HCT116 (cell line): ENCODE measurements around the gene MRPS2. TPM values are rescaled to one million over a fixed set of nuclear protein-coding genes. Genes with fewer than 3 reads are reported as not detected.

Experiments used
- ATAC-seq: fragments of 200-7000 bp; cut with Tn5 transposase; 2 replicates; pipeline ENCODE4 v1.9.1; 2020; ENCODE audit warnings: mild to moderate bottlenecking, moderate library complexity
- BruUV-seq: library from RNA; stranded (reverse); fragments of 400-500 nt; replicated peaks from 2 replicates; lab custom pipeline; 2021; lab: Mats Ljungman, UMichigan
- CTCF ChIA-PET: fragments of 300-600 bp; sonication (Branson Sonifier 250); formaldehyde crosslinking; loops from one replicate; lab custom pipeline; 2021; ENCODE audit warnings: antibody characterized with exemption; lab: Charles Lee
- POLR2A ChIA-PET: fragments of 300-600, 350-600 bp; sonication (Branson Sonifier 250); formaldehyde crosslinking; loops from one replicate; lab custom pipeline; 2021; ENCODE audit warnings: antibody characterized with exemption; lab: Charles Lee
- RAD21 ChIA-PET, 2 experiments: fragments of 300-600 bp; sonication (Branson Sonifier 250); formaldehyde crosslinking; loops; one replicate each; lab custom pipeline; 2023; ENCODE audit warnings: low total read pairs in 2 of 2; ENCODE audit not compliant: uncharacterized antibody in 2 of 2, unreplicated experiment in 2 of 2, low non-redundant PET in 1 of 2; lab: Charles Lee
- DNase-seq: peaks from one replicate; pipeline ENCODE4 v3.0.0-alpha.2; 2010; ENCODE audit warnings: low read depth, low spot score
- H2AFZ ChIP-seq: fragments of 200-600 bp; shearing (Covaris generic), sonication (generic); 2 replicates; pipeline ENCODE4 v1.6.1; 2017; ENCODE audit warnings: low read depth, mixed run types, mixed read lengths, antibody characterized with exemption, low read length; ENCODE audit not compliant: poor library complexity, severe bottlenecking
- H3K27ac ChIP-seq: 2 replicates; pipeline ENCODE4 v1.5.1; 2012; ENCODE audit warnings: low read depth, low read length
- H3K27me3 ChIP-seq: fragments of 200-600 bp; sonication (generic); 2 replicates; pipeline ENCODE4 v1.6.1; 2016; ENCODE audit warnings: mixed run types, low read length, mixed read lengths; ENCODE audit not compliant: insufficient read depth
- H3K36me3 ChIP-seq, 2 experiments: fragments of 200-500 bp in 1 of 2; fragments of 200-600 bp in 1 of 2; sonication (Bioruptor generic) in 1 of 2; sonication (generic) in 1 of 2; 2 replicates each; pipeline versions ENCODE4 v1.5.1 to v1.6.1; 2014 to 2016; ENCODE audit warnings: low read length in 2 of 2, inconsistent platforms in 1 of 2, mixed read lengths in 1 of 2, mixed run types in 1 of 2; ENCODE audit not compliant: insufficient read depth in 2 of 2, control insufficient read depth in 1 of 2
- H3K4me1 ChIP-seq, 2 experiments: fragments of 200-600 bp in 1 of 2; sonication (generic) in 1 of 2; 2 replicates each; pipeline versions ENCODE4 v1.5.1 to v1.6.1; 2012 to 2017; ENCODE audit warnings: low read length in 2 of 2, inconsistent platforms in 1 of 2, mild to moderate bottlenecking in 1 of 2, mixed read lengths in 1 of 2, mixed run types in 1 of 2, moderate library complexity in 1 of 2; ENCODE audit not compliant: insufficient read depth in 2 of 2, control insufficient read depth in 1 of 2
- H3K4me2 ChIP-seq: fragments of 200-600 bp; sonication (generic); 2 replicates; pipeline ENCODE4 v1.6.1; 2017; ENCODE audit warnings: mixed run types, low read length, mixed read lengths
- H3K4me3 ChIP-seq, 2 experiments: fragments of 200-600 bp in 1 of 2; sonication (generic) in 1 of 2; replicated peaks in 1 of 2; 2 replicates each; pipeline ENCODE4 v1.5.1; 2011 to 2016; ENCODE audit warnings: low read length in 2 of 2, control low read depth in 1 of 2, low read depth in 1 of 2, mild to moderate bottlenecking in 1 of 2, mixed read lengths in 1 of 2, mixed run types in 1 of 2
- H3K79me2 ChIP-seq: fragments of 200-600 bp; sonication (generic); 2 replicates; pipeline ENCODE4 v1.6.1; 2017; ENCODE audit warnings: mild to moderate bottlenecking, mixed run types, low read length, moderate library complexity, mixed read lengths; ENCODE audit not compliant: insufficient read depth
- H3K9ac ChIP-seq: fragments of 200-600 bp; sonication (generic); 2 replicates; pipeline ENCODE4 v1.6.1; 2016; ENCODE audit warnings: low read length, mixed read lengths
- H3K9me2 ChIP-seq: fragments of 200-600 bp; sonication (generic), shearing (Covaris generic); 2 replicates; pipeline ENCODE4 v1.6.1; 2017; ENCODE audit warnings: mixed run types, mild to moderate bottlenecking, moderate library complexity; ENCODE audit not compliant: insufficient read depth
- H3K9me3 ChIP-seq, 2 experiments: fragments of 200-500 bp in 1 of 2; fragments of 200-600 bp in 1 of 2; sonication (Bioruptor generic) in 1 of 2; sonication (generic) in 1 of 2; 2 replicates each; pipeline ENCODE4 v1.6.1; 2014 to 2017; ENCODE audit warnings: low read length in 2 of 2, mixed read lengths in 2 of 2, inconsistent platforms in 1 of 2, low read depth in 1 of 2, mild to moderate bottlenecking in 1 of 2, mixed run types in 1 of 2, moderate library complexity in 1 of 2; ENCODE audit not compliant: control insufficient read depth in 1 of 2, insufficient read depth in 1 of 2
- H4K20me1 ChIP-seq: fragments of 200-600 bp; sonication (generic), shearing (Covaris generic); 2 replicates; pipeline ENCODE4 v1.6.1; 2017; ENCODE audit warnings: mixed run types, mild to moderate bottlenecking, moderate library complexity; ENCODE audit not compliant: insufficient read depth
- CTCF ChIP-seq, 3 experiments: fragments of 200-600 bp in 1 of 3; sonication (generic) in 1 of 3; IDR thresholded peaks in 2 of 3; conservative IDR thresholded peaks in 1 of 3; 2 replicates each; pipeline ENCODE4 v1.5.1; 2012 to 2017; ENCODE audit warnings: low read depth in 2 of 3, low read length in 2 of 3, antibody characterized with exemption in 1 of 3, borderline replicate concordance in 1 of 3, control low read depth in 1 of 3, mild to moderate bottlenecking in 1 of 3, mixed read lengths in 1 of 3, mixed run types in 1 of 3, moderate library complexity in 1 of 3; ENCODE audit not compliant: insufficient read depth in 1 of 3
- ELF1 ChIP-seq: IDR thresholded peaks from 2 replicates; pipeline ENCODE4 v1.6.1; 2012; ENCODE audit warnings: low read depth, borderline replicate concordance
- EZH2 ChIP-seq: fragments of 200-600 bp; sonication (generic); IDR thresholded peaks from 2 replicates; pipeline ENCODE4 v1.6.1; 2017; ENCODE audit warnings: antibody characterized with exemption, mixed run types
- EZH2phosphoT487 ChIP-seq: fragments of 200-600 bp; IDR thresholded peaks from 2 replicates; pipeline ENCODE4 v1.6.1; 2018; ENCODE audit warnings: antibody characterized with exemption, borderline replicate concordance
- JUND ChIP-seq: IDR thresholded peaks from 2 replicates; pipeline ENCODE4 v1.6.1; 2012
- RAD21 ChIP-seq: IDR thresholded peaks from 2 replicates; pipeline ENCODE4 v1.6.1; 2012; ENCODE audit warnings: low read depth, mild to moderate bottlenecking
- SIN3A ChIP-seq: IDR thresholded peaks from 2 replicates; pipeline ENCODE4 v1.6.1; 2012; ENCODE audit warnings: low read depth
- SRF ChIP-seq: IDR thresholded peaks from 2 replicates; pipeline ENCODE4 v1.6.1; 2012; ENCODE audit warnings: low read depth
- TCF7L2 ChIP-seq: IDR thresholded peaks from 2 replicates; pipeline ENCODE4 v1.7.0; 2011; ENCODE audit warnings: borderline replicate concordance, inconsistent platforms; ENCODE audit not compliant: insufficient read depth, insufficient read length; ENCODE audit errors: extremely low read depth
- YY1 ChIP-seq: IDR thresholded peaks from 2 replicates; pipeline ENCODE4 v1.6.1; 2011; ENCODE audit warnings: low read length, low read depth, moderate library complexity, mild to moderate bottlenecking; ENCODE audit not compliant: insufficient replicate concordance; ENCODE audit errors: extremely low read depth
- ZFX ChIP-seq: fragments of 450-650 bp; IDR thresholded peaks from 2 replicates; pipeline ENCODE4 v1.6.1; 2017
- ZNF274 ChIP-seq: fragments of 200-500 bp; sonication (Bioruptor generic); IDR thresholded peaks from 2 replicates; pipeline ENCODE4 v1.6.1; 2014; ENCODE audit warnings: mild to moderate bottlenecking, low read depth, low read length, inconsistent platforms
- intact Hi-C: fragments of 100-400 bp; cut with micrococcal nuclease; formaldehyde crosslinking; loops from 2 replicates; pipeline ENCODE4 v1.10.0; 2022
- total RNA-seq: library from RNA; stranded (reverse); gene quantifications from one replicate; pipeline ENCODE4 v1.2.1, GENCODE V29; 2021; ENCODE audit not compliant: unreplicated experiment

MRPS2 gene
- total RNA-seq, 1 experiment from 2014 or later: 85.1 TPM

- no peak overlapping the region for H2AFZ ChIP-seq
- TF ChIP-seq ELF1 (no peak), YY1 (no peak), CTCF (IDR thresholded peaks at IDR 0.05 in 2 of 3, conservative IDR thresholded peaks at IDR 0.05 in 1 of 3; ENCODE audit: borderline replicate concordance in 1 of 3, insufficient read depth in 1 of 3, low read depth in 2 of 3, low read length in 2 of 3) (no peak)
- intact Hi-C loops: no loop called here
- no peaks in the 10 kb centered on the region for H3K27me3 ChIP-seq
- no peaks in the 10 kb centered on the region for H3K9me3 ChIP-seq
- ChIA-PET POLR2A (no interaction called here), CTCF (no interaction called here), RAD21 (no interaction called here)
- peaks cover 23% of the 10 kb centered on the region for H3K79me2 ChIP-seq
- no peak overlapping the region for H3K9ac ChIP-seq
- H3K4me2 ChIP-seq: no peak overlapping the region
- no TSS peak for BruUV-seq
- H3K36me3 ChIP-seq: peaks cover 4 to 27% of the 10 kb centered on the region in 2 experiments; a peak in 3 of 4 replicates
- ATAC-seq (no peak), DNase-seq (no peak)
- H3K27ac ChIP-seq: no peak overlapping the region
- no peaks in the 10 kb centered on the region for H3K9me2 ChIP-seq
- H4K20me1 ChIP-seq: no peaks in the 10 kb centered on the region
- H3K4me1 ChIP-seq: peaks cover 10 to 20% of the 10 kb centered on the region in 2 experiments; a peak in 3 of 4 replicates
- no peak overlapping the region for H3K4me3 ChIP-seq
Observed at GRCh38 chr9:135482015-135482754, 18.3 kb upstream of the MRPS2 start.

- Histone ChIP-seq H3K9ac (no peak overlapping the region), H2AFZ (no peak overlapping the region), H4K20me1 (no peaks in the 10 kb centered on the region), H3K9me2 (no peaks in the 10 kb centered on the region), H3K27ac (no peak overlapping the region), H3K79me2 (peaks cover 20% of the 10 kb centered on the region), H3K4me3 (no peak overlapping the region), H3K9me3 (no peaks in the 10 kb centered on the region), H3K27me3 (no peaks in the 10 kb centered on the region), H3K36me3 (peaks cover 4 to 31% of the 10 kb centered on the region in 2 experiments; a peak in 3 of 4 replicates), H3K4me2 (no peak overlapping the region)
- no TSS peak for BruUV-seq
- ChIA-PET RAD21 (no interaction called here), CTCF (no interaction called here), POLR2A (no interaction called here)
- intact Hi-C loops: no loop called here
- no peak for TF ChIP-seq EZH2
- TF ChIP-seq SIN3A: no peak
- no peak for TF ChIP-seq RAD21
- TF ChIP-seq SRF: no peak
- no peak for TF ChIP-seq EZH2phosphoT487
- no peak for TF ChIP-seq ZNF274
- no peak for TF ChIP-seq YY1
- TF ChIP-seq CTCF (IDR thresholded peaks at IDR 0.05 in 2 of 3, conservative IDR thresholded peaks at IDR 0.05 in 1 of 3; ENCODE audit: borderline replicate concordance in 1 of 3, insufficient read depth in 1 of 3, low read depth in 2 of 3, low read length in 2 of 3): no peak
- TF ChIP-seq ZFX: no peak
- no peak for TF ChIP-seq TCF7L2
- TF ChIP-seq JUND: no peak
- TF ChIP-seq, all 23 proteins: peak for 0
- DNase-seq (no peak), ATAC-seq (no peak)
- peaks cover 7 to 21% of the 10 kb centered on the region in 2 experiments; a peak in 3 of 4 replicates for H3K4me1 ChIP-seq
Observed at GRCh38 chr9:135484460-135485277, 15.8 kb upstream of the MRPS2 start.
